Fibroblast of skin of abdomen (primary cell): ENCODE results near the gene FNDC3A. TPM values are rescaled to one million over a fixed set of nuclear protein-coding genes. Genes with fewer than 3 reads are reported as not detected.

Experiments
- DNase-seq: peaks from one replicate; pipeline ENCODE4 v3.0.0-alpha.2; 2013
- polyA plus RNA-seq, 2 experiments: library from polyadenylated mRNA; unstranded; fragments of 120-200 nt; gene quantifications; one replicate each; pipeline ENCODE4 v1.2.1, GENCODE V29; 2013; ENCODE audit not compliant: insufficient read length in 2 of 2

FNDC3A gene
- 28.4 TPM for polyA plus RNA-seq (2013, experiment 1 of 2; ENCODE audit: insufficient read length)
- polyA plus RNA-seq (2013, experiment 2 of 2; ENCODE audit: insufficient read length) = 28.2 TPM

- DNase-seq = peak; percentile 79
Observed at GRCh38 chr13:48975856-48976575, at the start of gene FNDC3A. Gene FNDC3A, plus strand, starts transcription at chr13:48975912. Its CDS starts 30,279 bp downstream, at chr13:49006191.

GRCh38 chr13:48928757-48929430 lies 46.8 kb upstream of the FNDC3A start:
- no peak for DNase-seq

- DNase-seq = no peak
Observed at GRCh38 chr13:48930918-48931317, 44.8 kb upstream of the FNDC3A start.

GRCh38 chr13:48938308-48938943 lies 37.3 kb upstream of the FNDC3A start:
- DNase-seq = no peak

- no peak for DNase-seq
Observed at GRCh38 chr13:48939728-48940127, 36.0 kb upstream of the FNDC3A start.

GRCh38 chr13:48942131-48942530 lies 33.6 kb upstream of the FNDC3A start:
- DNase-seq = peak; percentile 38

- DNase-seq = no peak
Observed at GRCh38 chr13:48944221-48944620, 31.5 kb upstream of the FNDC3A start.

- DNase-seq = no peak
Observed at GRCh38 chr13:48945626-48946025, 30.1 kb upstream of the FNDC3A start.

- DNase-seq = no peak
Observed at GRCh38 chr13:48946163-48946562, 29.5 kb upstream of the FNDC3A start.

- no peak for DNase-seq
Observed at GRCh38 chr13:48949566-48950500, 25.9 kb upstream of the FNDC3A start.

- peak; percentile 52 for DNase-seq
Observed at GRCh38 chr13:48950501-48950875, 25.2 kb upstream of the FNDC3A start.

- peak; percentile 29 for DNase-seq
Observed at GRCh38 chr13:48954081-48954480, 21.6 kb upstream of the FNDC3A start.

- DNase-seq = no peak
Observed at GRCh38 chr13:48955536-48955935, 20.2 kb upstream of the FNDC3A start.

- no peak for DNase-seq
Observed at GRCh38 chr13:48961379-48961778, 14.3 kb upstream of the FNDC3A start.

- DNase-seq = no peak
Observed at GRCh38 chr13:48962281-48962680, 13.4 kb upstream of the FNDC3A start.

- DNase-seq = no peak
Observed at GRCh38 chr13:48965736-48966135, 10.0 kb upstream of the FNDC3A start.

- no peak for DNase-seq
Observed at GRCh38 chr13:48969685-48970084, 6.0 kb upstream of the FNDC3A start.

- DNase-seq = no peak
Observed at GRCh38 chr13:48973845-48974431, 1.8 kb upstream of the FNDC3A start.

- peak; percentile 64 for DNase-seq
Observed at GRCh38 chr13:48975101-48975855, 434 bp upstream of the FNDC3A start.

- DNase-seq = no peak
Observed at GRCh38 chr13:48976576-48977285, 1.0 kb downstream of the FNDC3A start.

GRCh38 chr13:48977286-48977625 lies 1.5 kb downstream of the FNDC3A start:
- DNase-seq = no peak
